Fibroblast of lung (primary cell): Measurements from ENCODE around the gene ARID1B. TPM values are rescaled to one million over a fixed set of nuclear protein-coding genes. Genes with fewer than 3 reads are reported as not detected.

Source experiments
- DNase-seq, 2 donors: peaks; one replicate each; pipeline versions ENCODE4 v3.0.0 to v3.0.0-alpha.2; 2010; ENCODE audit warnings: low read depth in 2 of 2
- H2AFZ ChIP-seq: 2 replicates; pipeline ENCODE4 v1.5.1; 2012; ENCODE audit warnings: low read length, control low read depth, inconsistent platforms
- H3K27ac ChIP-seq: 2 replicates; pipeline ENCODE4 v1.5.1; 2011; ENCODE audit warnings: low read length, control low read depth; ENCODE audit not compliant: insufficient read depth
- H3K27me3 ChIP-seq: 2 replicates; pipeline ENCODE4 v1.5.1; 2011; ENCODE audit warnings: mild to moderate bottlenecking, low read length; ENCODE audit not compliant: control insufficient read depth, insufficient read depth
- H3K36me3 ChIP-seq: 2 replicates; pipeline ENCODE4 v1.5.1; 2011; ENCODE audit warnings: low read length; ENCODE audit not compliant: control insufficient read depth, insufficient read depth
- H3K4me1 ChIP-seq: 2 replicates; pipeline ENCODE4 v1.5.1; 2011; ENCODE audit warnings: low read length; ENCODE audit not compliant: control insufficient read depth, insufficient read depth; ENCODE audit errors: extremely low read depth
- H3K4me2 ChIP-seq: 2 replicates; pipeline ENCODE4 v1.5.1; 2011; ENCODE audit warnings: low read length, control low read depth; ENCODE audit not compliant: insufficient read depth; ENCODE audit errors: extremely low read depth
- H3K4me3 ChIP-seq, 4 experiments: fragments of 200-600 bp in 1 of 4; sonication (generic) in 1 of 4; replicated peaks in 1 of 4; 2 replicates each; pipeline ENCODE4 v1.5.1; 2011 to 2016; ENCODE audit warnings: low read length in 4 of 4, low read depth in 3 of 4, mild to moderate bottlenecking in 3 of 4, control low read depth in 2 of 4, inconsistent platforms in 1 of 4, mixed read lengths in 1 of 4; ENCODE audit not compliant: insufficient read depth in 1 of 4; ENCODE audit errors: control extremely low read depth in 1 of 4
- H3K79me2 ChIP-seq: 2 replicates; pipeline ENCODE4 v1.5.1; 2012; ENCODE audit warnings: mild to moderate bottlenecking, low read length, inconsistent platforms; ENCODE audit not compliant: control insufficient read depth, insufficient read depth
- H3K9ac ChIP-seq: 2 replicates; pipeline ENCODE4 v1.5.1; 2011; ENCODE audit warnings: mild to moderate bottlenecking, low read length, control low read depth; ENCODE audit not compliant: insufficient read depth
- H3K9me3 ChIP-seq: 2 replicates; pipeline ENCODE4 v1.5.1; 2012; ENCODE audit warnings: low read depth, low read length; ENCODE audit not compliant: control insufficient read depth, insufficient read depth
- H4K20me1 ChIP-seq: 2 replicates; pipeline ENCODE4 v1.5.1; 2011; ENCODE audit warnings: low read length; ENCODE audit not compliant: control insufficient read depth, insufficient read depth; ENCODE audit errors: extremely low read depth
- CTCF ChIP-seq, 2 donors: IDR thresholded peaks in 1 of 2; conservative IDR thresholded peaks in 1 of 2; 1 replicate in 1 of 2; 2 replicates in 1 of 2; pipeline ENCODE4 v1.5.1; 2011 to 2012; ENCODE audit warnings: low read length in 2 of 2, control low read depth in 1 of 2, inconsistent platforms in 1 of 2, low read depth in 1 of 2, mild to moderate bottlenecking in 1 of 2
- EZH2 ChIP-seq: IDR thresholded peaks from 2 replicates; pipeline ENCODE4 v1.5.1; 2012; ENCODE audit warnings: low read length, control low read depth, mild to moderate bottlenecking; ENCODE audit errors: missing control alignments
- polyA plus RNA-seq, 2 donors: library from polyadenylated mRNA; depleted of rRNA in 1 of 2; stranded (reverse) in 1 of 2; unstranded in 1 of 2; fragments of >200 nt; gene quantifications; 2 replicates each; pipeline ENCODE4 v1.2.1, GENCODE V29; 2011 to 2012; ENCODE audit warnings: missing spikeins in 1 of 2
- total RNA-seq: library from RNA; depleted of rRNA; stranded (reverse); fragments of >200 nt; gene quantifications from 2 replicates; pipeline ENCODE4 v1.2.1, GENCODE V29; 2014

Gene ARID1B
- total and polyA plus RNA-seq, 2 donors (not counting 1 experiment from before 2014, with no cell fraction given) = 15.4 to 41.9 TPM

GRCh38 chr6:156767603-156768467, 9.3 kb upstream of the ARID1B start:
- Histone ChIP-seq H3K27ac (no peak overlapping the region), H3K4me2 (no peak overlapping the region), H3K27me3 (no peaks in the 10 kb centered on the region), H3K36me3 (no peaks in the 10 kb centered on the region), H3K9me3 (no peaks in the 10 kb centered on the region), H3K9ac (no peak overlapping the region), H2AFZ (no peak overlapping the region), H4K20me1 (no peaks in the 10 kb centered on the region), H3K79me2 (no peaks in the 10 kb centered on the region), H3K4me3 (no peak overlapping the region), H3K4me1 (no peaks in the 10 kb centered on the region)
- TF ChIP-seq EZH2 = no peak
- TF ChIP-seq CTCF (conservative IDR thresholded peaks at IDR 0.05 in 1 of 2, IDR thresholded peaks at IDR 0.05 in 1 of 2; ENCODE audit: low read depth in 1 of 2, low read length in 2 of 2) = no peak
- peak in 1 of 2 donors; percentile 29 for DNase-seq

DNA sequence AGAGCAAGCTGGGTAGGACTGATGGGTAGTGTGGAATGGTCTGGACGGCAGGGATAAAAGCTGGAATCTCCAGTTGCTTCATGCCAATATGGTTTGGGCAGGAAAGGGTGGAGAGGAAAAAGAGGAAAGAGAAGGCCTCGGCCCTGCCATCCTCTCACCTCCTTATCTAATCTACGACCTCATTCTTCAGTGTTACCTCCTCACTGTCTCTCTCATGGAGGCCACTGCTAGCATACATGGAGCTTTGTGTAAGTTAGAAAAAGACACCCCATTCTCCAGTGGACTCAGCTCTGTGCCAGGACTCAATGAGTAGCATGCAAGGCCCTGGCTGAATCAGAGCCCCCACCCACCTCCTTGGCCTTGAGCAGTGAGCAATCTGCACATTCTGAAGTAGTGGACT, 6.1 kb upstream of the ARID1B start:
- H2AFZ ChIP-seq = no peak overlapping the region
- H4K20me1 ChIP-seq = no peaks in the 10 kb centered on the region
- H3K4me1 ChIP-seq = no peaks in the 10 kb centered on the region
- H3K4me2 ChIP-seq = no peak overlapping the region
- H3K36me3 ChIP-seq = no peaks in the 10 kb centered on the region
- H3K27ac ChIP-seq = no peak overlapping the region
- TF ChIP-seq EZH2 (no peak), CTCF (conservative IDR thresholded peaks at IDR 0.05 in 1 of 2, IDR thresholded peaks at IDR 0.05 in 1 of 2; ENCODE audit: low read depth in 1 of 2, low read length in 2 of 2) (no peak)
- no peak overlapping the region for H3K4me3 ChIP-seq
- H3K27me3 ChIP-seq = no peaks in the 10 kb centered on the region
- no peak overlapping the region for H3K9ac ChIP-seq
- no peaks in the 10 kb centered on the region for H3K9me3 ChIP-seq
- DNase-seq = no peak
- H3K79me2 ChIP-seq = peaks cover 4% of the 10 kb centered on the region

DNA sequence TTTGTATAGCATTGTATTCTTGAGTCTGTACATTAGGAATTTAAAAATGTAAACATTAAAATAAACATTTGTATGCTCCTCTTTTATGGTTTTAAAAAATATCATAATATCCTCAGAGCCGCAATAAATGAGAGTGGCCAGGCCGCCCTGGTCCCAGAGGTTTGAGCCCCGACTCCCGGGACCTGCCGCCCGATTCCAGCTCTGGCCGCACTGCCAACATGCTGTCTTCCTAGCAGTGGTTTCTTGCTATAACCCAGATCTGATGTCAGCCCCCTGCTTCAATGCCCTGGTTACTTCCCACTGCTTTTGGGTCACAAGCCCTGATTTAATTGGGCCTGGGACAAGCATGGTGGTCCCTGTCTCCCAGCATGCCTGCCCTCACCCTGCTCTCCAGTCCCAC, 5.4 kb upstream of the ARID1B start:
- H3K27me3 ChIP-seq = no peaks in the 10 kb centered on the region
- no peaks in the 10 kb centered on the region for H3K36me3 ChIP-seq
- H3K4me2 ChIP-seq = no peak overlapping the region
- peaks cover 3% of the 10 kb centered on the region for H3K4me1 ChIP-seq
- no peak for DNase-seq
- H3K9ac ChIP-seq = no peak overlapping the region
- peaks cover 8% of the 10 kb centered on the region for H3K79me2 ChIP-seq
- H2AFZ ChIP-seq = no peak overlapping the region
- H3K27ac ChIP-seq = no peak overlapping the region
- H3K9me3 ChIP-seq = no peaks in the 10 kb centered on the region
- H4K20me1 ChIP-seq = no peaks in the 10 kb centered on the region
- no peak overlapping the region for H3K4me3 ChIP-seq
- no peak for TF ChIP-seq EZH2
- no peak for TF ChIP-seq CTCF (conservative IDR thresholded peaks at IDR 0.05 in 1 of 2, IDR thresholded peaks at IDR 0.05 in 1 of 2; ENCODE audit: low read depth in 1 of 2, low read length in 2 of 2)
